ENCODE data around the gene BACH1. TPM values are rescaled to one million over a fixed set of nuclear protein-coding genes. Genes with fewer than 3 reads are reported as not detected.

The BACH1 gene
- total and polyA plus RNA-seq, 10 of the 15 experiments (the other 5 are each of a cell fraction or from before 2014, with no cell fraction given), result 3.2 to 25.7 (median 10.5) TPM

DNA sequence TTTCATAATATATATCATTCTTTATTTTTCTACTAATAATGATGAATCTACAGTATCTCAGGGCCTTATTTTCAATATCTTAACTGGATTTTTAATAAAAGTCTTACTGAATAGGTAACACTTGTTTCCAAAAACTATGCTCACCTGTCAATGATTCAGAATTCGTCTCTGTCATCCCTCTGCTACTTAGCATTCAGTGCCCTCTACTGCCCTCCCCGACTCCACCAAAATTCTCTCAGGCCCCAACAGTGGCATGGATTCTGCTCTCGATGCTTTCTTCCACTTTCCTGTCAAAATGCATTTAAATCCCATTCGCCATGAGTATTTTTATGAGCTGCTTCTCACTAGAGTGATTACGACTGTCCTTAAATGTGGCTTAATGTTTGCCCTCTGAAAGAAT, 10.5 kb upstream of the BACH1 start:
- POLR2A ChIA-PET, result no interaction called here
- Histone ChIP-seq H3K9me3 (replicated peaks; ENCODE audit: control insufficient read depth, insufficient read depth, low read length) (no peaks in the 10 kb centered on the region), H4K20me1 (ENCODE audit: control insufficient read depth, insufficient read depth) (no peaks in the 10 kb centered on the region), H3K27me3 (replicated peaks in 1 of 2; ENCODE audit: control insufficient read depth in 2 of 2, insufficient read depth in 2 of 2, low read length in 1 of 2) (no peaks in the 10 kb centered on the region), H3K79me2 (ENCODE audit: control insufficient read depth, insufficient read depth, low read length) (no peaks in the 10 kb centered on the region), H3K36me3 (ENCODE audit: control insufficient read depth in 2 of 2, insufficient read depth in 2 of 2, low read length in 1 of 2) (no peaks in the 10 kb centered on the region), H3K4me2 (ENCODE audit: control insufficient read depth, insufficient read depth) (no peak overlapping the region), H2AFZ (ENCODE audit: control insufficient read depth, low read depth, low read length) (no peak overlapping the region), H3K4me3 (no peak overlapping the region), H3K9ac (ENCODE audit: control insufficient read depth, insufficient read depth, low read length) (no peak overlapping the region), H3K27ac (ENCODE audit: control insufficient read depth, insufficient read depth) (no peak overlapping the region), H3K4me1 (ENCODE audit: control insufficient read depth, insufficient read depth, low read length) (no peaks in the 10 kb centered on the region)
- in situ Hi-C loops (cut with MboI) (no loop called here), intact Hi-C loops (cut with micrococcal nuclease; ENCODE audit: unreplicated experiment) (no loop called here)
- CTCF ChIA-PET, result interaction anchor here (1.3 to 1.6 kb wide), 3 partner anchors 12 to 60 kb away, joined by 4 to 6 read pairs (median 5); no protein-coding TSS in a partner anchor
- TF ChIP-seq, protein P1, sequence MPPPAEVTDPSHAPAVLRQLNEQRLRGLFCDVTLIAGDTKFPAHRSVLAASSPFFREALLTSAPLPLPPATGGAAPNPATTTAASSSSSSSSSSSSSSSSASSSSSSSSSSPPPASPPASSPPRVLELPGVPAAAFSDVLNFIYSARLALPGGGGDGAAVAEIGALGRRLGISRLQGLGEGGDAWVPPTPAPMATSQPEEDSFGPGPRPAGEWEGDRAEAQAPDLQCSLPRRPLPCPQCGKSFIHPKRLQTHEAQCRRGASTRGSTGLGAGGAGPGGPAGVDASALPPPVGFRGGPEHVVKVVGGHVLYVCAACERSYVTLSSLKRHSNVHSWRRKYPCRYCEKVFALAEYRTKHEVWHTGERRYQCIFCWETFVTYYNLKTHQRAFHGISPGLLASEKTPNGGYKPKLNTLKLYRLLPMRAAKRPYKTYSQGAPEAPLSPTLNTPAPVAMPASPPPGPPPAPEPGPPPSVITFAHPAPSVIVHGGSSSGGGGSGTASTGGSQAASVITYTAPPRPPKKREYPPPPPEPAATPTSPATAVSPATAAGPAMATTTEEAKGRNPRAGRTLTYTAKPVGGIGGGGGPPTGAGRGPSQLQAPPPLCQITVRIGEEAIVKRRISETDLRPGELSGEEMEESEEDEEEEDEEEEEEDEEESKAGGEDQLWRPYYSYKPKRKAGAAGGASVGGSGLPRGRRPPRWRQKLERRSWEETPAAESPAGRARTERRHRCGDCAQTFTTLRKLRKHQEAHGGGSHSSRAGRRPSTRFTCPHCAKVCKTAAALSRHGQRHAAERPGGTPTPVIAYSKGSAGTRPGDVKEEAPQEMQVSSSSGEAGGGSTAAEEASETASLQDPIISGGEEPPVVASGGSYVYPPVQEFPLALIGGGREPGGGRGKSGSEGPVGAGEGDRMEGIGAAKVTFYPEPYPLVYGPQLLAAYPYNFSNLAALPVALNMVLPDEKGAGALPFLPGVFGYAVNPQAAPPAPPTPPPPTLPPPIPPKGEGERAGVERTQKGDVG (CRISPR knock-in tag; IDR thresholded peaks at IDR 0.05), result no peak
- no peak for TF ChIP-seq MTA3 (IDR thresholded peaks at IDR 0.05; ENCODE audit: borderline replicate concordance, low read length)
- TF ChIP-seq ZNF622 (IDR thresholded peaks at IDR 0.05), result no peak
- no peak for TF ChIP-seq HDAC6 (IDR thresholded peaks at IDR 0.05; ENCODE audit: unreplicated experiment)
- TF ChIP-seq SUPT20H (IDR thresholded peaks at IDR 0.05; ENCODE audit: borderline replicate concordance, control insufficient read depth, low read depth, low read length), result no peak
- TF ChIP-seq TBL1XR1 (IDR thresholded peaks at IDR 0.05; ENCODE audit: low read depth, low read length), result no peak
- no peak for TF ChIP-seq ZNF24 (IDR thresholded peaks at IDR 0.05)
- TF ChIP-seq BCL11A (IDR thresholded peaks at IDR 0.05; ENCODE audit: low read depth, low read length), result no peak
- no peak for TF ChIP-seq EED (IDR thresholded peaks at IDR 0.05; ENCODE audit: low read depth)
- TF ChIP-seq, protein P2, sequence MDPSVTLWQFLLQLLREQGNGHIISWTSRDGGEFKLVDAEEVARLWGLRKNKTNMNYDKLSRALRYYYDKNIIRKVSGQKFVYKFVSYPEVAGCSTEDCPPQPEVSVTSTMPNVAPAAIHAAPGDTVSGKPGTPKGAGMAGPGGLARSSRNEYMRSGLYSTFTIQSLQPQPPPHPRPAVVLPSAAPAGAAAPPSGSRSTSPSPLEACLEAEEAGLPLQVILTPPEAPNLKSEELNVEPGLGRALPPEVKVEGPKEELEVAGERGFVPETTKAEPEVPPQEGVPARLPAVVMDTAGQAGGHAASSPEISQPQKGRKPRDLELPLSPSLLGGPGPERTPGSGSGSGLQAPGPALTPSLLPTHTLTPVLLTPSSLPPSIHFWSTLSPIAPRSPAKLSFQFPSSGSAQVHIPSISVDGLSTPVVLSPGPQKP (IDR thresholded peaks at IDR 0.05; ENCODE audit: low read depth, low read length), result no peak
- no peak for TF ChIP-seq RELA (IDR thresholded peaks at IDR 0.05; ENCODE audit: borderline replicate concordance, partially characterized antibody)
- TF ChIP-seq, protein P3, sequence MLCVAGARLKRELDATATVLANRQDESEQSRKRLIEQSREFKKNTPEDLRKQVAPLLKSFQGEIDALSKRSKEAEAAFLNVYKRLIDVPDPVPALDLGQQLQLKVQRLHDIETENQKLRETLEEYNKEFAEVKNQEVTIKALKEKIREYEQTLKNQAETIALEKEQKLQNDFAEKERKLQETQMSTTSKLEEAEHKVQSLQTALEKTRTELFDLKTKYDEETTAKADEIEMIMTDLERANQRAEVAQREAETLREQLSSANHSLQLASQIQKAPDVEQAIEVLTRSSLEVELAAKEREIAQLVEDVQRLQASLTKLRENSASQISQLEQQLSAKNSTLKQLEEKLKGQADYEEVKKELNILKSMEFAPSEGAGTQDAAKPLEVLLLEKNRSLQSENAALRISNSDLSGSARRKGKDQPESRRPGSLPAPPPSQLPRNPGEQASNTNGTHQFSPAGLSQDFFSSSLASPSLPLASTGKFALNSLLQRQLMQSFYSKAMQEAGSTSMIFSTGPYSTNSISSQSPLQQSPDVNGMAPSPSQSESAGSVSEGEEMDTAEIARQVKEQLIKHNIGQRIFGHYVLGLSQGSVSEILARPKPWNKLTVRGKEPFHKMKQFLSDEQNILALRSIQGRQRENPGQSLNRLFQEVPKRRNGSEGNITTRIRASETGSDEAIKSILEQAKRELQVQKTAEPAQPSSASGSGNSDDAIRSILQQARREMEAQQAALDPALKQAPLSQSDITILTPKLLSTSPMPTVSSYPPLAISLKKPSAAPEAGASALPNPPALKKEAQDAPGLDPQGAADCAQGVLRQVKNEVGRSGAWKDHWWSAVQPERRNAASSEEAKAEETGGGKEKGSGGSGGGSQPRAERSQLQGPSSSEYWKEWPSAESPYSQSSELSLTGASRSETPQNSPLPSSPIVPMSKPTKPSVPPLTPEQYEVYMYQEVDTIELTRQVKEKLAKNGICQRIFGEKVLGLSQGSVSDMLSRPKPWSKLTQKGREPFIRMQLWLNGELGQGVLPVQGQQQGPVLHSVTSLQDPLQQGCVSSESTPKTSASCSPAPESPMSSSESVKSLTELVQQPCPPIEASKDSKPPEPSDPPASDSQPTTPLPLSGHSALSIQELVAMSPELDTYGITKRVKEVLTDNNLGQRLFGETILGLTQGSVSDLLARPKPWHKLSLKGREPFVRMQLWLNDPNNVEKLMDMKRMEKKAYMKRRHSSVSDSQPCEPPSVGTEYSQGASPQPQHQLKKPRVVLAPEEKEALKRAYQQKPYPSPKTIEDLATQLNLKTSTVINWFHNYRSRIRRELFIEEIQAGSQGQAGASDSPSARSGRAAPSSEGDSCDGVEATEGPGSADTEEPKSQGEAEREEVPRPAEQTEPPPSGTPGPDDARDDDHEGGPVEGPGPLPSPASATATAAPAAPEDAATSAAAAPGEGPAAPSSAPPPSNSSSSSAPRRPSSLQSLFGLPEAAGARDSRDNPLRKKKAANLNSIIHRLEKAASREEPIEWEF (IDR thresholded peaks at IDR 0.05; ENCODE audit: insufficient replicate concordance, low read depth, low read length), result no peak
- no peak for TF ChIP-seq SREBF1 (IDR thresholded peaks at IDR 0.05; ENCODE audit: low read length)
- TF ChIP-seq SRF (IDR thresholded peaks at IDR 0.05; ENCODE audit: low read depth in 2 of 2, low read length in 2 of 2), result no peak
- TF ChIP-seq POLR2AphosphoS5 (IDR thresholded peaks at IDR 0.05; ENCODE audit: low read length), result no peak
- 85% methylated on average over 5 of the region's 5 CpGs for WGBS (ENCODE audit: insufficient coverage, insufficient replicate concordance, low lambda C conversion rate, missing lambda C conversion rate)
- DNase-seq (ENCODE audit: low read depth, low spot score), result no peak
- SMC1A ChIA-PET (ENCODE audit: uncharacterized antibody, unreplicated experiment), result interaction anchor here (0.5 to 2.2 kb wide), 5 partner anchors 12 to 214 kb away, joined by 3 to 7 read pairs (median 4); partner anchors contain the start of gene CCT8
- RAD21 ChIA-PET (ENCODE audit: unreplicated experiment), result interaction anchor here (1.2 kb wide), 2 partner anchors 13 to 43 kb away, joined by 3 to 4 read pairs; no protein-coding TSS in a partner anchor
- ATAC-seq, result no peak
- FAIRE-seq, result no peak
- BruUV-seq (replicated peaks), result no TSS peak

All from GM12878 (cell line).